ENCODE measurements around the gene RANGAP1. TPM values are rescaled to one million over a fixed set of nuclear protein-coding genes. Genes with fewer than 3 reads are reported as not detected.

The RANGAP1 gene
- total and polyA plus RNA-seq, 2 of the 13 experiments (the other 11 are each of a cell fraction or from before 2014, with no cell fraction given): 51.8 to 83.9 TPM

- TF ChIP-seq, protein P1, sequence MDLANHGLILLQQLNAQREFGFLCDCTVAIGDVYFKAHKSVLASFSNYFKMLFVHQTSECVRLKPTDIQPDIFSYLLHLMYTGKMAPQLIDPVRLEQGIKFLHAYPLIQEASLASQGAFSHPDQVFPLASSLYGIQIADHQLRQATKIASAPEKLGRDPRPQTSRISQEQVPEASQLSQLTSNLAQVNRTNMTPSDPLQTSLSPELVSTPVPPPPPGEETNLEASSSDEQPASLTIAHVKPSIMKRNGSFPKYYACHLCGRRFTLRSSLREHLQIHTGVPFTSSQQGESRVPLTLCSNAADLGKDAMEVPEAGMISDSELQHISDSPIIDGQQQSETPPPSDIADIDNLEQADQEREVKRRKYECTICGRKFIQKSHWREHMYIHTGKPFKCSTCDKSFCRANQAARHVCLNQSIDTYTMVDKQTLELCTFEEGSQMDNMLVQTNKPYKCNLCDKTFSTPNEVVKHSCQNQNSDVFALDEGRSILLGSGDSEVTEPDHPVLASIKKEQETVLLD (CRISPR knock-in tag; IDR thresholded peaks at IDR 0.05; ENCODE audit: low read depth): no peak
- TF ChIP-seq RXRB (CRISPR knock-in tag; IDR thresholded peaks at IDR 0.05; ENCODE audit: borderline replicate concordance): peak; percentile 78
- peak; percentile 50; the same call in 1 of the 2 replicates for TF ChIP-seq REPIN1 (CRISPR knock-in tag; IDR thresholded peaks at IDR 0.05; ENCODE audit: borderline replicate concordance, low read depth)
- TF ChIP-seq, protein P2, sequence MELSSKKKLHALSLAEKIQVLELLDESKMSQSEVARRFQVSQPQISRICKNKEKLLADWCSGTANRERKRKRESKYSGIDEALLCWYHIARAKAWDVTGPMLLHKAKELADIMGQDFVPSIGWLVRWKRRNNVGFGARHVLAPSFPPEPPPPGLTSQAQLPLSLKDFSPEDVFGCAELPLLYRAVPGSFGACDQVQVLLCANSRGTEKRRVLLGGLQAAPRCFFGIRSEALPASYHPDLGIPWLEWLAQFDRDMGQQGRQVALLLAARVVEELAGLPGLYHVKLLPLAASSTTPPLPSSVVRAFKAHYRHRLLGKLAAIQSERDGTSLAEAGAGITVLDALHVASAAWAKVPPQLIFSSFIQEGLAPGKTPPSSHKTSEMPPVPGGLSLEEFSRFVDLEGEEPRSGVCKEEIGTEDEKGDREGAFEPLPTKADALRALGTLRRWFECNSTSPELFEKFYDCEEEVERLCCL (CRISPR knock-in tag; IDR thresholded peaks at IDR 0.05; ENCODE audit: borderline replicate concordance): no peak
- 0 out of 2 replicates have a peak, but pooled peaks have one; percentile 20 for TF ChIP-seq ZNF281 (CRISPR knock-in tag; IDR thresholded peaks at IDR 0.05; ENCODE audit: borderline replicate concordance)
- TF ChIP-seq POLR2A (IDR thresholded peaks at IDR 0.05; ENCODE audit: insufficient read depth in 1 of 2, low read depth in 2 of 2, low read length in 2 of 2): no peak
- no peak for TF ChIP-seq SMARCC2 (IDR thresholded peaks at IDR 0.05)
- no peak for TF ChIP-seq ZHX1 (CRISPR knock-in tag; IDR thresholded peaks at IDR 0.05; ENCODE audit: low read depth)
- TF ChIP-seq FIP1L1 (IDR thresholded peaks at IDR 0.05; ENCODE audit: borderline replicate concordance, insufficient read depth, low read depth, low read length): no peak
- TF ChIP-seq ZBTB4 (CRISPR knock-in tag; IDR thresholded peaks at IDR 0.05; ENCODE audit: borderline replicate concordance): peak; percentile 85; the same call in 1 of the 2 replicates
- no peak for TF ChIP-seq NFKB2 (CRISPR knock-in tag; IDR thresholded peaks at IDR 0.05; ENCODE audit: borderline replicate concordance)
- no peak for TF ChIP-seq ZNF260 (CRISPR knock-in tag; IDR thresholded peaks at IDR 0.05; ENCODE audit: borderline replicate concordance, low read depth)
- no peak for TF ChIP-seq ZNF354B (CRISPR knock-in tag; IDR thresholded peaks at IDR 0.05)
- peak; percentile 88 for TF ChIP-seq HNF4A (CRISPR knock-in tag; IDR thresholded peaks at IDR 0.05)
- TF ChIP-seq PITX1 (CRISPR knock-in tag; IDR thresholded peaks at IDR 0.05): peak; percentile 49; the same call in 1 of the 2 replicates
- TF ChIP-seq ZMAT3 (CRISPR knock-in tag; conservative IDR thresholded peaks at IDR 0.05): no peak
Observed at GRCh38 chr22:41234815-41235695, 50.9 kb downstream of the RANGAP1 start (continued).
